ENCODE data around the gene PTPRE.

- TF ChIP-seq FOSL1 (IDR thresholded peaks at IDR 0.05; ENCODE audit: low read depth) (no peak), CTCF (IDR thresholded peaks at IDR 0.05 in 2 of 3, conservative IDR thresholded peaks at IDR 0.05 in 1 of 3; ENCODE audit: borderline replicate concordance in 1 of 3, insufficient read depth in 1 of 3, low read depth in 2 of 3, low read length in 2 of 3) (no peak), REST (IDR thresholded peaks at IDR 0.05; ENCODE audit: low read depth) (no peak), TCF7L2 (IDR thresholded peaks at IDR 0.05; ENCODE audit: borderline replicate concordance, extremely low read depth, insufficient read depth, insufficient read length) (no peak), MAX (IDR thresholded peaks at IDR 0.05) (no peak), YY1 (IDR thresholded peaks at IDR 0.05; ENCODE audit: extremely low read depth, insufficient replicate concordance, low read depth, low read length) (no peak), CEBPB (IDR thresholded peaks at IDR 0.05; ENCODE audit: low read depth) (no peak), POLR2A (IDR thresholded peaks at IDR 0.05; ENCODE audit: borderline replicate concordance, extremely low read depth, insufficient read depth, insufficient read length) (no peak), EZH2 (IDR thresholded peaks at IDR 0.05) (no peak), ZFX (IDR thresholded peaks at IDR 0.05) (no peak), POLR2AphosphoS5 (IDR thresholded peaks at IDR 0.05; ENCODE audit: low read depth, low read length) (no peak), SP1 (IDR thresholded peaks at IDR 0.05; ENCODE audit: low read depth) (no peak), JUND (IDR thresholded peaks at IDR 0.05) (no peak), ZBTB33 (IDR thresholded peaks at IDR 0.05; ENCODE audit: extremely low read depth, insufficient replicate concordance, low read length) (no peak)
Measured at GRCh38 chr10:128036011-128036615, 129.2 kb downstream of the PTPRE start.

Data from HCT116 (cell line).